Thymus (tissue), 11 donors: ENCODE data around the gene HPSE. TPM values are rescaled to one million over a fixed set of nuclear protein-coding genes. Genes with fewer than 3 reads are reported as not detected.

Source experiments
- DNase-seq, 9 donors: peaks; one replicate each; pipeline ENCODE4 v3.0.0-alpha.2; 2013; ENCODE audit warnings: low spot score in 9 of 9, low read depth in 6 of 9, missing footprints in 1 of 9
- H3K27ac ChIP-seq, 2 donors: one replicate each; pipeline ENCODE4 v1.5.1; 2013; ENCODE audit warnings: control low read depth in 1 of 2, low read depth in 1 of 2, low read length in 1 of 2, mild to moderate bottlenecking in 1 of 2, moderate library complexity in 1 of 2
- H3K27me3 ChIP-seq, 2 donors: one replicate each; pipeline ENCODE4 v1.5.1; 2013; ENCODE audit warnings: low read length in 1 of 2; ENCODE audit not compliant: control insufficient read depth in 2 of 2, insufficient read depth in 1 of 2
- H3K36me3 ChIP-seq, 2 donors: one replicate each; pipeline ENCODE4 v1.5.1; 2013; ENCODE audit warnings: low read length in 1 of 2, mild to moderate bottlenecking in 1 of 2, moderate library complexity in 1 of 2; ENCODE audit not compliant: control insufficient read depth in 2 of 2, insufficient read depth in 2 of 2
- H3K4me1 ChIP-seq, 2 donors: one replicate each; pipeline ENCODE4 v1.5.1; 2013; ENCODE audit warnings: low read length in 2 of 2; ENCODE audit not compliant: control insufficient read depth in 2 of 2, insufficient read depth in 2 of 2
- H3K4me3 ChIP-seq, 2 donors: one replicate each; pipeline ENCODE4 v1.5.1; 2013; ENCODE audit warnings: low read length in 2 of 2, control low read depth in 1 of 2, mild to moderate bottlenecking in 1 of 2
- H3K9me3 ChIP-seq, 2 donors: one replicate each; pipeline ENCODE4 v1.5.1; 2013; ENCODE audit warnings: low read length in 1 of 2, mild to moderate bottlenecking in 1 of 2; ENCODE audit not compliant: control insufficient read depth in 2 of 2, insufficient read depth in 1 of 2
- WGBS: extraction: QIAGEN DNeasy Blood & Tissue Kit; methylation state at CpG from one replicate; pipeline ENCODE4 v1.1.7; 2013; 5-methylcytosine and 5-hydroxymethylcytosine counted together
- polyA plus RNA-seq: library from polyadenylated mRNA; stranded (reverse); fragments of 200-250 nt; gene quantifications from one replicate; pipeline ENCODE4 v1.2.3, GENCODE V29; 2013
- total RNA-seq: library from RNA; stranded (reverse); fragments of 120-200 nt; gene quantifications from one replicate; pipeline ENCODE4 v1.2.4, GENCODE V29; 2013
- donor health status: healthy.

The HPSE gene
- total and polyA plus RNA-seq, 2 donors = 1.7 to 4.3 TPM

DNA sequence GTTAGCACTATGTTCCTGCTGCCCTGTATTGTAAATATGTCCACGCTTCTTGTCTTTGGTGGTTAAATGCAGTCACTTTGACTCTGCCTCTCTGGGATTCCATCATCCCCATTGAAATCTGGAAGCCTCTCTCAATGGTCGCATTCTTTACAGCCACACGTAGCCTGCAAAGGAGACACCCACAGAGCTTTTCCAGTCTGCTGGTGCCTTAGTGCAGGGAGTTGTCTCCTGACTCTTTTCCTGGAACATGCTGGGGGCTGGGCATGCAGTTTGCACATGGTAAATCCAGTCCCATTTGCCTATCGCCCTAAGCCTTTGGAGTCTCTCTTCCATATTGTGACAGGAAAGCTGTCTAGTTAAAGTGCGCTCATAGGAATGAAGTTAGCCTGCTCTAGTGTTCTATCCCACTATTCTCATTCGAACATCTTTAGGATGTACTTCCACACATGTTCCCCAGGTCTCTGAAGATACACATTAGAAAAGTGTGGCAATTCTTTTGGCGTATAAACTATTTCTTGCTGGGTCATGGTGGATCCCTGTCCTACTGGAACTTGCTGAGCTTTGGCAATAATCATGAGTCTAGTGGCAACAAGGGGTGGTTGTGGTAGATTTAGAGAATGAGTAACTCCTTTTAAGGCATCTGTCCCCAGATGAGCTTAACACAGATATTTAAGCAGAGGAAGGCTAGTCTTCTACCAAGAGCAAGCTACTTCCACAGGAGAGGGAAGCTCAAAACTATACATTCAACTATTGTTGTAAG lies 83.8 kb downstream of the HPSE start:
- no peak for DNase-seq
- H3K4me1 ChIP-seq = peaks cover 0 to 7% of the 10 kb centered on the region in 2 donors
- H3K4me3 ChIP-seq = no peak overlapping the region
- no peaks in the 10 kb centered on the region for H3K9me3 ChIP-seq
- no peaks in the 10 kb centered on the region for H3K27me3 ChIP-seq
- 84% methylated on average over 7 of the region's 7 CpGs for WGBS
- H3K36me3 ChIP-seq = no peaks in the 10 kb centered on the region
- no peak overlapping the region for H3K27ac ChIP-seq

- Histone ChIP-seq H3K36me3 (no peaks in the 10 kb centered on the region), H3K4me1 (peaks cover 0 to 7% of the 10 kb centered on the region in 2 donors), H3K27ac (no peak overlapping the region), H3K27me3 (no peaks in the 10 kb centered on the region), H3K9me3 (no peaks in the 10 kb centered on the region), H3K4me3 (no peak overlapping the region)
- DNase-seq = no peak
- 98% methylated on average over 5 of the region's 5 CpGs for WGBS
Measured at GRCh38 chr4:83248486-83248885, 86.2 kb downstream of the HPSE start.

DNA sequence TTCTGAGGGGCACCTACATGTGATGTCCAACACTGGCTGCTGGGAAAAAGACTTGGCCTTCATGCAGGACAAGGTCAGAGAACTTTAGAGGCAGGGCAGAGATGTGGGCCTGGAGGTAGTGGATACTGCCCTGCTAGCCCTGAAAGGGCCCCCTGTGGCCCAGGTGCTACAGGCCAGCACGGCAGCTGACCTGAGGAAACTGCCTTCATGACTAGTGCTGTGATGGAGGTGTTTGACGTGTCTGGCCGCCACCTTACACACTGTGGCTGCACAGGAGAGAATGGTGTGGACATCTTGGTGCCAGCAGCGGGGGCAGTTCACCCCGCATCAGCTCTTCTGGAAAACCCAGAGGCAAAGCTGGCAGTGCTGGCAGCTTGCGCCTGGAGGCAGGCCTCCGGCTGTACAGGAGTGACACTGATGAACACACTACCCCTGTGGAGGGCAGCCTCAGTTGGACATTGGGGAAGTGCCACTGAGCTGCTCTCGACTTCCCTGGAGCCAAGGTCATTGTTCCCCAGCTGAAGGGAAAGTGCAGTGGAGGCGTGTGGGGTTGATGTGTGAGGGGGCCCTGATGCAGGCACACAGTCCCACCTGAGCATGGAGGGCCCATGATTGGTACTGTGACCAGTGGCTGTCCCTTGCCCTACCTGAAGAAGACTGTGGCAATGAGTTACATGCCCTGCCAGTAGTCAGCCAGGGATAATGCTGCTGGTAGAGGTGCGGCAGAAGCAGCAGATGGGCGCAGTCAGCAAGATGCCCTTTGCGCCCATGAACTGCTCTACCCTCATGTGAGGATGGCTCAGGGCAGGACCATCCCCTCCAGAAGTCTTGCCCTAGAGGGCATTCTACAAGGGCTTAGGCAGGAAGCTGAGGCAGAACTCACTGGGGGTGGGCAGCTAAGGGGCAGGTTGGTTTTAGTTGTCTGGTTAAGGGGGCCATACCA lies 87.0 kb downstream of the HPSE start:
- Histone ChIP-seq H3K4me1 (peaks cover 0 to 7% of the 10 kb centered on the region in 2 donors), H3K27ac (no peak overlapping the region), H3K27me3 (no peaks in the 10 kb centered on the region), H3K9me3 (no peaks in the 10 kb centered on the region), H3K36me3 (no peaks in the 10 kb centered on the region), H3K4me3 (no peak overlapping the region)
- WGBS = 84% methylated on average over 12 of the region's 12 CpGs
- no peak for DNase-seq

Other genes starting within 250 kb of the HPSE start
- 79.8 TPM for gene PLAC8, start 220.1 kb downstream of the HPSE start, total RNA-seq
- 48.9 TPM for gene PLAC8, start 220.1 kb downstream of the HPSE start, polyA plus RNA-seq
- 7.3 TPM for gene COQ2, start 50.0 kb downstream of the HPSE start, total RNA-seq
- gene COQ2, start 50.0 kb downstream of the HPSE start, polyA plus RNA-seq = 10.7 TPM
- gene HELQ, start 121.0 kb upstream of the HPSE start, total RNA-seq = 20.9 TPM
- gene HELQ, start 121.0 kb upstream of the HPSE start, polyA plus RNA-seq = 14.3 TPM
- gene MRPS18C, start 121.2 kb upstream of the HPSE start, total RNA-seq = 58.6 TPM
- 43.1 TPM for gene MRPS18C, start 121.2 kb upstream of the HPSE start, polyA plus RNA-seq
- 21.0 TPM for gene ABRAXAS1, start 150.3 kb upstream of the HPSE start, total RNA-seq
- 17.7 TPM for gene ABRAXAS1, start 150.3 kb upstream of the HPSE start, polyA plus RNA-seq
- gene GPAT3, start 201.3 kb upstream of the HPSE start, total RNA-seq = 1.8 TPM
- 2.6 TPM for gene GPAT3, start 201.3 kb upstream of the HPSE start, polyA plus RNA-seq